Effector memory CD8-positive, alpha-beta T cell (primary cell): ENCODE data around the gene TTC39C.
A peak's percentile ranks its signal among the peaks of the same experiment; 100 is the strongest.
"Not testable (repeated sequence)": the region's sequence is repeated elsewhere in the genome, so short reads cannot be mapped to it uniquely, and the experiment has no call there.

Source experiments
- ATAC-seq: fragments of 150-1000 bp; cut with Tn5 transposase; replicated peaks from 2 replicates; pipeline ENCODE4 v1.10.0; 2021; ENCODE audit warnings: mild to moderate bottlenecking, moderate library complexity
- DNase-seq, 3 experiments: peaks; one replicate each; pipeline ENCODE4 v3.0.0; 2021
- H3K27ac Mint-ChIP-seq, 2 donors: one replicate each; pipeline ENCODE4 v1.8.0; 2022; ENCODE audit warnings: mild to moderate bottlenecking in 2 of 2, mixed read lengths in 2 of 2, moderate library complexity in 2 of 2
- H3K27me3 Mint-ChIP-seq, 2 donors: one replicate each; pipeline ENCODE4 v1.8.0; 2022; ENCODE audit warnings: mixed read lengths in 2 of 2
- H3K36me3 Mint-ChIP-seq: one replicate; pipeline ENCODE4 v1.8.0; 2022; ENCODE audit warnings: mild to moderate bottlenecking, moderate library complexity, mixed read lengths; ENCODE audit not compliant: insufficient read depth
- H3K4me1 Mint-ChIP-seq, 2 donors: one replicate each; pipeline ENCODE4 v1.8.0; 2022; ENCODE audit warnings: low read depth in 2 of 2, mixed read lengths in 2 of 2
- H3K4me3 Mint-ChIP-seq, 2 donors: one replicate each; pipeline ENCODE4 v1.8.0; 2022; ENCODE audit warnings: mild to moderate bottlenecking in 2 of 2, mixed read lengths in 2 of 2, moderate library complexity in 2 of 2
- H3K9me3 Mint-ChIP-seq, 2 donors: one replicate each; pipeline ENCODE4 v1.8.0; 2022; ENCODE audit warnings: mixed read lengths in 2 of 2

TTC39C gene

DNA sequence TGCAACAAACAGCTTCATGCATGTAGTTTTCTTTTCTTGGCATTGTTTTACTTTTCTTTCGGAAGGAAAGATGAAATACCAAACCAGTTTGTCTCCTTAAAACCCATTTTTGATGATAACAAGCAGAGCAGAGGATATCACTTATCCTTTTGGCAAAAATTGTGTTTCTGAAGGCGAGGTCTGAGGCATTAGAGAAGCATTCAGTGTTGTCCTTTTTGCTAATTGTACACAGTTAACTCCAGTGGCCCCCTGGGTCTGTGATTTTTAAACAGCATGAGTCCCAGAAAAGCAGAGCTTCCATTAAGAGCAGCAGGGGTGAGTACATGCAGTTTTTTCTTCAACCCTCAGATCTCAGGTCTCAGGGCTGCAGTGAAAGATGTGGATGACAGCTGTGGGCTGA, 41.3 kb downstream of the TTC39C start:
- peak overlapping the region; percentile 73 to 76 for H3K27ac Mint-ChIP-seq
- peaks cover 55 to 78% of the 10 kb centered on the region in 2 donors for H3K4me1 Mint-ChIP-seq
- ATAC-seq, result no peak
- H3K27me3 Mint-ChIP-seq, result no peaks in the 10 kb centered on the region
- H3K9me3 Mint-ChIP-seq, result no peaks in the 10 kb centered on the region
- no peak for DNase-seq
- peaks cover 21% of the 10 kb centered on the region for H3K36me3 Mint-ChIP-seq
- H3K4me3 Mint-ChIP-seq, result peak overlapping the region; percentile 40 to 50

DNA sequence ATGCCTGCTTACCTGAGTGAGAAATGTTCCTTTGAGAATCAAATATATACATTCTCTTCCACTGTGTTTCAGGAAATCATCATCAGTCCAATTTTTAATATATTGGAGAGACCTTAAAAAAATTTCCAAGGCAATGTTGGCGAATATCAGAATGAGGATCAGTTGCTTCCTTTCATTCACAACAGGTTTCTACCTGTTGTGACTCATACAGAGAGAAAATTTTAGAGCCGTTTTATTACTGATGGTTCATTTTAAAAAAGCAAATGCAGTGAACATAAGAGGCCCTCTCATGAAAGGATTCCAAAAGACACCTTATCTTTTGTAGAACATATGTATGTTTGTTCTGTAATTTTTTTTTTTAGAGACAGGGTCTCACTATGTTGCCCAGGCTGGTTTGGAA, 42.0 kb downstream of the TTC39C start:
- DNase-seq, result no peak
- H3K27me3 Mint-ChIP-seq, result no peaks in the 10 kb centered on the region
- no peak for ATAC-seq
- peak overlapping the region in 1 of 2 donors; percentile 20 for H3K4me3 Mint-ChIP-seq
- H3K27ac Mint-ChIP-seq, result peak overlapping the region; percentile 73 to 76
- peaks cover 49 to 80% of the 10 kb centered on the region in 2 donors for H3K4me1 Mint-ChIP-seq
- H3K36me3 Mint-ChIP-seq, result peaks cover 21% of the 10 kb centered on the region
- H3K9me3 Mint-ChIP-seq, result no peaks in the 10 kb centered on the region

DNA sequence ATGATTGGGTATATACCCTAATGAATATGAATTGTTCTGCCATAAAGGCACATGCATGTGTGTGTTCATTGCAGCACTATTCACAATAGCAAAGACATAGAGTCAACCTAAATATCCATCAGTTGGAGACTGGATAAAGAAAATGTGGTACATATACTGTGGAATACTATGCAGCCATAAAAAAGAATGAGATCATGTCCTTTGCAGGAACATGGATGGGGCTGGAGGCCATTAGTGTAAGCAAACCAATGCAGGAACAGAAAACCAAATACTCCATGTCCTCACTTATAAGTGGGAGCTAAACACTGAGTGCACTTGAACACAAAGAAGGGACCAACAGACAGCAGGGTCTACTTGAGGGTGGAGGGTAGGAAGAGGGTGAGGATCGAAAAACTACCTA, 43.2 kb downstream of the TTC39C start:
- H3K4me3 Mint-ChIP-seq, result no peak overlapping the region
- DNase-seq, result no peak
- H3K36me3 Mint-ChIP-seq, result peaks cover 13% of the 10 kb centered on the region
- no peak for ATAC-seq
- no peaks in the 10 kb centered on the region for H3K9me3 Mint-ChIP-seq
- peak overlapping the region; percentile 67 to 76 for H3K27ac Mint-ChIP-seq
- H3K4me1 Mint-ChIP-seq, result peaks cover 48 to 81% of the 10 kb centered on the region in 2 donors
- H3K27me3 Mint-ChIP-seq, result no peaks in the 10 kb centered on the region

DNA sequence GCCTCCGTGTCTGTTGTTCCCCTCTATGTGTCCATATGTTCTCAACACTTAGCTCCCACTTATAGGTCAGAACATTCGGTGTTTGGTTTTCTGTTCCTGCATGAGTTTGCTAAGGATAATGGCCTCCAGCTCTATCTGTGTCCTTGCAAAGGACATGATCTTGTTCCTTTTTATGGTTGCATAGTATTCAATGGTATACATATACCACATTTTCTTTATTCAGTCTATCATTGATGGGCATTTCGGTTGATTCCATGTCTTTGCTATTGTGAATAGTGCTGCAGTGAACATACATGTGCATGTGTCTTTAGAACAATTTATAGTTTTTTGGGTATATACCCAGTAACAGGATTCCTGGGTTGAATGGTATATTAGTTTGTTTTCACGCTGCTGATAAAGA, 44.8 kb downstream of the TTC39C start:
- not testable (repeated sequence) for H3K27me3 Mint-ChIP-seq, DNase-seq
- H3K4me3 Mint-ChIP-seq, result peak overlapping the region in 1 of 2 donors; percentile 53

DNA sequence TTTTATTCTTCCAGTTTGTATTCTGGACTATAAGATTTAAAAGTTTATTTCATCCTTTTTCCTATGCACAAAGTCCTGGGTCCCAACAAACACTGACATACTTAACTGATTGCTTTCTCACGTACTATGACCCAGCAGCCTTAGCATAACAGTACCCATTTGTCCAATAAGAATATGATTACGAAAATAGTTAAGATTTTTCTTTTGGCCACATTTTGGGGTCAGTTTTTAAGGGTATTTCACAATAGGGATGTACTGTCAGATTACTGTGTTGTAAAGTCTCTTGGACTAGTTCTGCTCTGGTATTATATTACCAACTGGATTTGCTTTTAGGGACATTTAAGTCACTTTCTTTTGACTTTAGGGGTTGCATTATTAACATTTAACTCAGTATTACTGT, 46.1 kb downstream of the TTC39C start:
- DNase-seq (no peak), ATAC-seq (no peak)
- H3K27me3 Mint-ChIP-seq, result no peaks in the 10 kb centered on the region
- H3K36me3 Mint-ChIP-seq, result peaks cover 16% of the 10 kb centered on the region
- no peaks in the 10 kb centered on the region for H3K9me3 Mint-ChIP-seq
- peaks cover 42 to 76% of the 10 kb centered on the region in 2 donors for H3K4me1 Mint-ChIP-seq
- no peak overlapping the region for H3K4me3 Mint-ChIP-seq
- no peak overlapping the region for H3K27ac Mint-ChIP-seq

More for the DNA sequence above, 44.8 kb downstream of the TTC39C start:
- peak overlapping the region; percentile 4 to 79 for H3K27ac Mint-ChIP-seq
- H3K9me3 Mint-ChIP-seq, ATAC-seq, H3K36me3 Mint-ChIP-seq: not testable (repeated sequence)
- peaks cover 43 to 76% of the 10 kb centered on the region in 2 donors for H3K4me1 Mint-ChIP-seq

DNA sequence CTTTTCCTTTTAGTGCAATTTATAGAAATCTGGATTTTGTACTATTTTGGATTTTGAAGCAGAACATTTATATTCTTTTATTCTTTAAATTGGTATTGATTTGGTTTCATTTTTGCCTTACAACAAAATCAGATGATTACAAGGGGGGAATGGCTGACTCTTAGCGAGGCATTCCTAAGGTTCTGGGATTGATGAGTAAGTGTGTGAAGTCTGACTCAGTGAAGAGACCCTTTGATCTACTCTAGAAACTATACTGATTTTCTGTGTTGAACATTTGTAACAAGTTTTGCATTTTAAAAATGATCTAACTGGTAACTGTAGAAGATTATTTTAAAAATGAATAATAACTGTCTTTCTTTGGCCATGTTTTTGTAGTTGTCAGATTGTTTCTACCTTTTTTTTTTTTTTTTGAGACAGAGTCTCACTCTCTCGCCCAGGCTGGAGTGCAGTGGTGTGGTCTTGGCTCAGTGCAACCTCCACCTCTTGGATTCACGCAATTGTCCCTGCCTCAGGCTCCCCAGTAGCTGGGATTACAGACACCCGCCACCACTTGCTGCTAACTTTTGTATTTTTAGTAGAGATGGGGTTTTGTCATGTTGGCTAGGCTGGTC, 48.7 kb downstream of the TTC39C start:
- peak overlapping the region; percentile 41 to 54 for H3K4me3 Mint-ChIP-seq
- ATAC-seq (peak; percentile 42), DNase-seq (no peak)
- H3K36me3 Mint-ChIP-seq, result peaks cover 30% of the 10 kb centered on the region
- peak overlapping the region; percentile 41 to 83 for H3K27ac Mint-ChIP-seq
- peaks cover 44 to 65% of the 10 kb centered on the region in 2 donors for H3K4me1 Mint-ChIP-seq
- H3K27me3 Mint-ChIP-seq, result no peaks in the 10 kb centered on the region
- H3K9me3 Mint-ChIP-seq, result no peaks in the 10 kb centered on the region

DNA sequence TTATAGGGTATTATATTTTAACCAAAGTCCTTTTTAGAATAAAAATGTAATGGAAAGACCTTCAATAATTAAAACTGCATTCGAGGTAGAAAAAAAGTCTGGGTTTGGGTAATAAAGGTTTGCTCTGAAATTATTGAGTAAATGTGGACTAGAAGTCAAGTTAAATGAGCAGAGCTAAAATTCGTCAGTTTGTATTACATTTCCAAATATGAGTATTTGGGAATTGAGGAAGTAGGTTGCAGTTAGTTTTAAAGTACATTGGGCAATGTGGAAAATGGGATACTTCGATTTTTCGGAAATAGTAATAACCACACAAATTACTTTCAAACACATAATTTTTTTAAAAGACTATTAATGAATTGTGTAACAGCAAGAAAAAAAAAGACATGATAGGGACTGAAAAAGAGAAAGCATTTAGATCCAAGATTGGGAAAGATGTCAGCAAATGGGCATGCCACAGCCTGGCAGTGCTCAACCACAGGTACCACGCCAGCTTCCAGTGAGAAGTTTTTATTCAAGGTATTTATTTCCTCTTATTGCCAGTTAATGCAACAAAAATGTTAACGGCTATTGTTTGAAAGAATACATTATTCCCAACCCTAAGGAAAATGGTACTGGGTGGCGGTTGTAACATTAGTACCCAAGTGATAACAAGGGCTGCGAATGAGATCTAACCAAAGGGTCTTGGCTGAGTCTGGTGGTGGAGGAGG, 50.0 kb downstream of the TTC39C start:
- Mint-ChIP-seq H3K4me1 (peaks cover 44 to 61% of the 10 kb centered on the region in 2 donors), H3K9me3 (no peaks in the 10 kb centered on the region), H3K27me3 (no peaks in the 10 kb centered on the region), H3K36me3 (peaks cover 44% of the 10 kb centered on the region), H3K4me3 (peak overlapping the region in 1 of 2 donors; percentile 18), H3K27ac (peak overlapping the region; percentile 44 to 83)
- no peak for ATAC-seq
- no peak for DNase-seq

DNA sequence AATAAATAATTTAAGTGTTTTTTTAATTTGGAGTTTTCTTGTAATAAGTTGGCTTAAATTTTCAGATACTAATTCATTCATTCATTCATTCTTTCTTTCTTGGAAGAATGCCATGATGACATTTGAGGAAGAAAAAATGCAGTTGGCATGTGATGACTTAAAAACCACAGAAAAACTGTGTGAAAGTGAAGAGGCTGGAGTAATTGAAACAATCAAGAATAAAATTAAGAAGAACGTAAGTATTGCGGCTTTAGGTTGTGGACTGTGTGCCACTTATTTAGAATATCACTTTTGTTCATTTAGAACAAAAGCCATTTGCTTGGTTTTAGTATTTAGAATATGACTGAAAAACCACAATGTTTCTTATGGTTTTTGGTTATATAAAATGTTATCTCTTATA, 51.4 kb downstream of the TTC39C start:
- Mint-ChIP-seq H3K4me1 (peaks cover 43 to 58% of the 10 kb centered on the region in 2 donors), H3K27ac (peak overlapping the region; percentile 44 to 58), H3K4me3 (no peak overlapping the region), H3K36me3 (peaks cover 48% of the 10 kb centered on the region), H3K27me3 (no peaks in the 10 kb centered on the region), H3K9me3 (no peaks in the 10 kb centered on the region)
- no peak for ATAC-seq
- DNase-seq, result no peak

DNA sequence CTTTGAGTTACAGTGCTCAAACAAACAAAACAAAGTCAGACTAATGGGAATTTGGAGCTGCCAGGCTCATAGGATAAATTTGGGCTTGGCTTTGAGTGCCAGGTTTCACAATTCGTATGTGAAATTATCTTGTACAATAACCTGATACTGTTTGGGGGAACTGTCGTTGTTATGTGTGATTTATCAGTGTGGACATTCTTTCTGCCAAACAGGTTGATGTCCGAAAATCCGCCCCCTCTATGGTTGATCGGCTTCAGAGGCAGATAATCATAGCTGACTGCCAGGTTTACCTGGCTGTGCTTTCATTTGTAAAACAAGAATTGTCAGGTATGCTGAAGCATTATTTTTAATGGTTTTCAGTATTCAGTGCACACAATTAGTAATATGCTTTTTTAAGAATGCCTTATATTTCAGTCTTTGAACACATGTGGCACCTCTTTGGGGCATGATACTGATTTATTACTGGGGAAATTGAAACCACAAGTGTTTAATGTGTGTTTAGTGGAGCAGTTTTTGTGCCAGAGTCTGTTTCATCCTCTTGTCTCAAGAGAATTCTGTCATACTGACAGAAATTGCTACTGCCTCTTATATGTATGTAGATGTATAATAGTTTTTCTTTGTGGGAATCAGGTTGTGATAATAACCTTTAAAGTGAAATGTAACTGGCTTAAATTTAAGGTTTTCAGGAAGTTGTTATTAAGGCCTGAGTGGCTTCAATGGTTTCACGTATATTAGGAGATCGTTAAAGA, 54.6 kb downstream of the TTC39C start:
- peaks cover 33 to 39% of the 10 kb centered on the region in 2 donors for H3K4me1 Mint-ChIP-seq
- ATAC-seq, result no peak
- no peaks in the 10 kb centered on the region for H3K27me3 Mint-ChIP-seq
- peak overlapping the region in 1 of 2 donors; percentile 69 for H3K27ac Mint-ChIP-seq
- DNase-seq, result no peak
- no peaks in the 10 kb centered on the region for H3K9me3 Mint-ChIP-seq
- H3K36me3 Mint-ChIP-seq, result peaks cover 79% of the 10 kb centered on the region
- H3K4me3 Mint-ChIP-seq, result no peak overlapping the region

DNA sequence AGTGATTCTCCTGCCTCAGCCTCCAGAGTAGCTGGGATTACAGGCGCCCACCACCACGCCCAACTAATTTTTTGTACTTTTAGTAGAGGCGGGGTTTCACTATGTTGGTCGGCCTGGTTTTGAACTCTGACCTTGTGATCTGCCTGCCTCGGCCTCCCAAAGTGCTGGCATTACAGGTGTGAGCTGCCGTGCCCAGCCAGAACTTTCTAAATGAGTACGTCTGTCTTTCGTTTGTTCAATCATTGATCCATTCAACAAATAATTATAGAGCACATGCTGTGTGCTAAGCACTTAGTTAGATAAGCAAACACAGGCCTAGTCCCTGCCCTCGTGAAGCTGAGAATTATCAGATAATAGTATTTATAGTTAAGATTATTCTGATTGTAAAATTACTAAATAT, 56.5 kb downstream of the TTC39C start:
- no peak overlapping the region for H3K4me3 Mint-ChIP-seq
- peak overlapping the region in 1 of 2 donors; percentile 9 for H3K27ac Mint-ChIP-seq
- peaks cover 81% of the 10 kb centered on the region for H3K36me3 Mint-ChIP-seq
- ATAC-seq (no peak), DNase-seq (no peak)
- H3K4me1 Mint-ChIP-seq, result peaks cover 28 to 31% of the 10 kb centered on the region in 2 donors
- H3K9me3 Mint-ChIP-seq, result no peaks in the 10 kb centered on the region
- no peaks in the 10 kb centered on the region for H3K27me3 Mint-ChIP-seq

DNA sequence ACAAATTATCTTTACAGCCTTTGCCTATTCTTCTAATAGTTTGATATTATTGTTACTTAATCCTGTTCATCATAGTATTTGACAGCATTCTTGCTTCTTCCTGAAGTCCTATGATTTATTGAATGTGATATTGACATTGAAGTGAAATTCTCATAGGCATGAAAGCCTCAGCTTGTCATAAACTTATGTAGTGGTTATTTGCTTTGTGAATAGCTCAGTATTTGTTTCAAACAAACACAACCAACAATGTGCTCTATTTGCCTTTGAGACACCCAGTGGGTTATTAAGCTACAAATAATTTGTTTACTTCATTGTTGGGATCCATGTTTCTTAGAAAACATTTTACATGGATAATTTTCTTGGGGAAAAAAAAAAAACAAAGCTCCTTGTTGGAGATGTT, 57.2 kb downstream of the TTC39C start:
- no peak for ATAC-seq
- H3K27me3 Mint-ChIP-seq, result no peaks in the 10 kb centered on the region
- H3K36me3 Mint-ChIP-seq, result peaks cover 81% of the 10 kb centered on the region
- peaks cover 32 to 33% of the 10 kb centered on the region in 2 donors for H3K4me1 Mint-ChIP-seq
- H3K9me3 Mint-ChIP-seq, result no peaks in the 10 kb centered on the region
- H3K4me3 Mint-ChIP-seq, result no peak overlapping the region
- H3K27ac Mint-ChIP-seq, result no peak overlapping the region
- DNase-seq, result no peak

DNA sequence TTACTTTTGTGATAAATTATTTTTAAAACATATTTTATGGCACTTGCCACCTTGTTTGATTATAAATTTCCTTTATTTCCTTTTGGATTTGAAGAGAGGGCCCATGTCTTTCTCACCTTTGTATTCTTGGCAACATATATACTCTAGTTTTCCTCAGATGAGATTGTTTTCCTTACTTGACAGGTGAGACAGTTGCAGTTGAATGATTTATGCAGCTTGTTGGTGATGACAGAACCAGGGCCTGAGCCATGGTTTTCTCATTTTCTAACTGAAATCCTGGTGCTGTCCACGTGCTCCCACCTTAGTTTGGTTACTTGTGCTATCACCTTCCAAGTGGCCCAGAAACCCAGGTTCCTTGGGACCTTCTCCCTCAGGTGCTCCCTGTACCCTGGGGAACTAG, 58.2 kb downstream of the TTC39C start:
- Mint-ChIP-seq H3K4me3 (no peak overlapping the region), H3K4me1 (peaks cover 34 to 37% of the 10 kb centered on the region in 2 donors), H3K27me3 (no peaks in the 10 kb centered on the region), H3K36me3 (peaks cover 79% of the 10 kb centered on the region), H3K9me3 (no peaks in the 10 kb centered on the region), H3K27ac (peak overlapping the region; percentile 61 to 76)
- no peak for DNase-seq
- no peak for ATAC-seq

DNA sequence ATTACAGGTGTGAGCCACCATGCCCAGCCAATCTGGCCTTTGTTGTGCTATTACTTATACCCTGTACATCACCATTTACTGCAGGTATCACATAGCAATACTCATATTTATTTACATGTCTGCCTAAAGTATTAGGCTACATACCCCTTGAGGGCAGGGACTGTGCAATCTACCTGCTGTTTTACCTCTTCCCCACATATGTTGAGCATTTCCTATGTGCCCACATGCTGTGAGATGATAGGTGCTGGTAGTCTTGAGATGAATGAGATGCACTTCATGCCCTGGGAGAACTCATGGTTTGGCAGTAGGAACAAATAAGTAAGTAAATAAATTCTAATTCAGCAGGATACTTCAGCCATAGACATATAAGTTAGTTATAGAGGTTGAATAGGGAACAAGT, 59.2 kb downstream of the TTC39C start:
- no peak for ATAC-seq
- Mint-ChIP-seq H3K9me3 (no peaks in the 10 kb centered on the region), H3K27ac (peak overlapping the region; percentile 61 to 76), H3K4me3 (no peak overlapping the region), H3K4me1 (peaks cover 36 to 38% of the 10 kb centered on the region in 2 donors), H3K27me3 (no peaks in the 10 kb centered on the region), H3K36me3 (peaks cover 79% of the 10 kb centered on the region)
- DNase-seq, result no peak
